GM18499 (cell line): ENCODE results near the gene STK32B.

Experiments used
- ATAC-seq: cut with Tn5 transposase; IDR thresholded peaks from one replicate; pipeline ENCODE4 v1.9.1; 2021; ENCODE audit warnings: moderate number of reproducible peaks; ENCODE audit not compliant: insufficient read depth, unreplicated experiment

The STK32B gene

GRCh38 chr4:5192678-5193077 lies 141.4 kb downstream of the STK32B start:
- ATAC-seq, result no peak

- no peak for ATAC-seq
Measured at GRCh38 chr4:5198656-5199541, 147.6 kb downstream of the STK32B start.

GRCh38 chr4:5199912-5200311 lies 148.6 kb downstream of the STK32B start:
- ATAC-seq, result no peak

GRCh38 chr4:5200513-5200912 lies 149.2 kb downstream of the STK32B start:
- ATAC-seq, result no peak

- no peak for ATAC-seq
Measured at GRCh38 chr4:5203309-5203992, 152.2 kb downstream of the STK32B start.

GRCh38 chr4:5203993-5204310 lies 152.7 kb downstream of the STK32B start:
- ATAC-seq, result no peak

- ATAC-seq, result no peak
Measured at GRCh38 chr4:5204781-5205180, 153.5 kb downstream of the STK32B start.

GRCh38 chr4:5206016-5206790 lies 154.9 kb downstream of the STK32B start:
- no peak for ATAC-seq

- ATAC-seq, result no peak
Measured at GRCh38 chr4:5209862-5210261, 158.6 kb downstream of the STK32B start.

GRCh38 chr4:5211282-5211839 lies 160.1 kb downstream of the STK32B start:
- no peak for ATAC-seq

- no peak for ATAC-seq
Measured at GRCh38 chr4:5212255-5213013, 161.2 kb downstream of the STK32B start.

- no peak for ATAC-seq
Measured at GRCh38 chr4:5213087-5213595, 161.9 kb downstream of the STK32B start.

- no peak for ATAC-seq
Measured at GRCh38 chr4:5215321-5215720, 164.0 kb downstream of the STK32B start.

GRCh38 chr4:5217421-5217820 lies 166.1 kb downstream of the STK32B start:
- no peak for ATAC-seq

GRCh38 chr4:5218376-5219069 lies 167.2 kb downstream of the STK32B start:
- no peak for ATAC-seq

GRCh38 chr4:5220028-5220427 lies 168.7 kb downstream of the STK32B start:
- no peak for ATAC-seq

GRCh38 chr4:5222047-5222446 lies 170.8 kb downstream of the STK32B start:
- no peak for ATAC-seq

GRCh38 chr4:5222951-5223350 lies 171.7 kb downstream of the STK32B start:
- no peak for ATAC-seq

- ATAC-seq, result no peak
Measured at GRCh38 chr4:5224340-5224739, 173.1 kb downstream of the STK32B start.
